Activated CD4-positive, alpha-beta T cell treated with anti-CD3 and anti-CD28 coated beads, Interleukin-2, amount 10 ng/mL, durations not matched to agents 24 days and 14 days (primary cell): Measurements from ENCODE around the gene ETV7. TPM values are rescaled to one million over a fixed set of nuclear protein-coding genes. Genes with fewer than 3 reads are reported as not detected.
"Not testable (repeated sequence)": the region's sequence is repeated elsewhere in the genome, so short reads cannot be mapped to it uniquely, and the experiment has no call there.

ENCODE experiments used
- DNase-seq: peaks from one replicate; pipeline ENCODE4 v3.0.0; 2022
- H3K27ac Mint-ChIP-seq: one replicate; pipeline ENCODE4 v1.8.0; 2022; ENCODE audit warnings: mild to moderate bottlenecking, mixed read lengths
- H3K27me3 Mint-ChIP-seq: one replicate; pipeline ENCODE4 v1.8.0; 2022; ENCODE audit warnings: mixed read lengths
- H3K36me3 Mint-ChIP-seq: one replicate; pipeline ENCODE4 v1.8.0; 2022; ENCODE audit warnings: low read depth, mild to moderate bottlenecking, mixed read lengths
- H3K4me1 Mint-ChIP-seq: one replicate; pipeline ENCODE4 v1.8.0; 2021; ENCODE audit warnings: mixed read lengths
- H3K4me3 Mint-ChIP-seq: one replicate; pipeline ENCODE4 v1.8.0; 2022; ENCODE audit warnings: mild to moderate bottlenecking, moderate library complexity, mixed read lengths
- H3K9me3 Mint-ChIP-seq: one replicate; pipeline ENCODE4 v1.8.0; 2021; ENCODE audit warnings: mixed read lengths
- intact Hi-C: fragments of 100-400 bp; cut with micrococcal nuclease; formaldehyde crosslinking; loops from one replicate; pipeline ENCODE4 v1.15.1; 2023
- total RNA-seq: library from RNA; stranded (reverse); gene quantifications from 2 replicates; pipeline ENCODE4 v1.2.3, GENCODE V29; 2022

ETV7 gene
- total RNA-seq, 1 donor from 2014 or later = 0.54 TPM

DNA sequence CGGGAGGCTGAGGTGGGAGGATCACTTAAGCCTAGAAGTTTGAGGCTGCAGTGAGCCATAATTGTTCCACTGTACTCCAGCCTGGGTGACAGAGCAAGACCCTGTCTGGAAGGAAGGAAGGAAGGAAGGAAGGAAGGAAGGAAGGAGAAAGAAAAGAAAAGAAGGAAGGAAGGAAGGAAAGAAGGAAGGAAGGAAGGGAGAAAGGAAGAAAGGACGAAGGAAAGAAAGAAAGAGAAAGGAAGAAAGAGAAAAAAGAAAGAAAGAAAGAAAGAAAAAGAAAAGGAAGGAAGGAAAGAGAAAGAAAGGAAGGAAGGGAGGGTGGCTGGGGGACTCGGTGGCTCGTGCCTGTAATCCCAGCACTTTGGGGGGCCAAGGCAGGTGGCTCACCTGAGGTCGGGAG is 22.2 kb upstream of the ETV7 start:
- H3K9me3 Mint-ChIP-seq, intact Hi-C loops, DNase-seq, H3K36me3 Mint-ChIP-seq, H3K4me1 Mint-ChIP-seq, H3K27ac Mint-ChIP-seq, H3K4me3 Mint-ChIP-seq: not testable (repeated sequence)
- peaks cover 20% of the 10 kb centered on the region for H3K27me3 Mint-ChIP-seq

DNA sequence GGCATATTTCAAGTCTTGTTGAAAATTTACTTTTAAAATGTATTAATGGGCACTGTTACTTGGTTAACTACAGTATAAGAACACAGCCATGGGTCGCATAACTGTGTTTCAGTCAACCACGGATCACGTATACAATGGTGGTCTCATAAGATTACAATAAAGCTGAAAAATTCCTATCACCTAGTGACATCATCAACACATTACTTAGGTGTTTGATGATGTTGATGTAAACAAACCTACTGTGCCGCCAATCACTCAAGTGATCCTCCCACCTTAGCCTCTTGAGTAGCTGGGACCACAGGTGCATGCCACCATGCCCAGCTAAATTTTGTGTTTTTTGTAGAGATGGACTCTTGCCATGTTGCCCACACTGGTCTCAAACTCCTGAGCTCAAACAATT is 16.7 kb upstream of the ETV7 start:
- Mint-ChIP-seq H3K27ac (no peak overlapping the region), H3K9me3 (no peaks in the 10 kb centered on the region), H3K36me3 (no peaks in the 10 kb centered on the region), H3K27me3 (peaks cover 28% of the 10 kb centered on the region), H3K4me3 (no peak overlapping the region), H3K4me1 (no peaks in the 10 kb centered on the region)
- DNase-seq = no peak
- intact Hi-C loops = no loop called here

DNA sequence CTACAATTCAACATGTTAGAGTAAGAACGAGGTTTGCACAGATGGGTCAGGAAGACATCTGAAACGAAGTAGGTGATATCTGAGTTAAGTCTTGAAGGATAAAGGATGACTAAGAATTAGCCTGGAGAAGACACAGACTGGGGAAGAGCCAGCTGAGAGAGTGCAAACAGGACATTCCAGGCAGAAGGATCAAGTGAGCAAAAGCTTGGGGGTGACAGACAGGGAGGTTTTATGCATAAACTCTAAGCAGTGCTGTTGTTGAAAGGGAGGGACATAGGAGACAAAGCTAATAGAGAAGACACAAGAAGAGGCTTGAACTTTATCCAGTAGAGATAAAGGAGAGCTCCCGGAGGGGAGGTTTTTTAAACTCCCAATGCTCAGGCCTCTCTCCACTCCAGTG is 15.0 kb upstream of the ETV7 start:
- Mint-ChIP-seq H3K36me3 (no peaks in the 10 kb centered on the region), H3K4me1 (no peaks in the 10 kb centered on the region), H3K27ac (no peak overlapping the region), H3K4me3 (no peak overlapping the region), H3K9me3 (no peaks in the 10 kb centered on the region), H3K27me3 (peaks cover 26% of the 10 kb centered on the region)
- no peak for DNase-seq
- intact Hi-C loops = no loop called here

DNA sequence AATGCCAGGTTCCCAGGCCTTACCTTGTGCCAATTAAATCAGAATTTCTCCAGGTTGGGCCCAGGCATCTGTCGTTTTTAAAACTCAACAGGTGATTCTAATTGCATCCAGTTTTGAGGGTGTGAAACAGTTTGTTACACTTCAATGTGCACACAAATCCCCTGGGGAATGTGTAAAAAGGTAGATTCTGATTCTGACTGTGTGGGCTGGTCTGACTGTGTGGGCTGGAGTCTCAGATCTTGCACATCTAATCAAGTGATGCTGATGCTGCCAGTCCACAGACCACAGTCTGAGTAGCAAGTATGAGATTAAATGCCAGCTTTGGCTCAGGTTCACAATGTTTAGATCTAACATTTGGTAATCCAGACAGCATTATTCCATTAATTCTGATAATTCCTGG is 12.5 kb upstream of the ETV7 start:
- no peak overlapping the region for H3K4me3 Mint-ChIP-seq
- H3K36me3 Mint-ChIP-seq = no peaks in the 10 kb centered on the region
- H3K27ac Mint-ChIP-seq = no peak overlapping the region
- intact Hi-C loops = no loop called here
- no peaks in the 10 kb centered on the region for H3K9me3 Mint-ChIP-seq
- H3K27me3 Mint-ChIP-seq = peaks cover 24% of the 10 kb centered on the region
- DNase-seq = no peak
- no peaks in the 10 kb centered on the region for H3K4me1 Mint-ChIP-seq

DNA sequence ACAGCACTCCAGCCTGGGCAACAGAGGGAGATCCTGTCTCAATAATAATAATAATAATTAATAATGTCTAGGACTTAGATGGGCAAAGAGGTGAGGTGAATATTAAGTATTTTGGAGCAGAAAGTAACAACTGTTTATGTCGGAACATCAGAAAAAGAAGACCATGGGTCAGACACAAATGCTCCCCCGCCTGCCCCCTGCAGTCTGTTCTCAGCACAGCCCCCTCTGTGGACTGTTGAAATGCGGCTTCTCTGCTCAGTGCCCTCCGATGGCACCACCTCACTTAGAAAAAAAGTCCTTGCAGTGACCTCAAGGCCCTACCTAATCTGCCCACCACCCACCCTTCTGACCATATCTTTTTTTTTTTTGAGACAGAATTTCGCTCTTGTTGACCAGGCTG is 5.2 kb upstream of the ETV7 start:
- peaks cover 44% of the 10 kb centered on the region for H3K27me3 Mint-ChIP-seq
- H3K9me3 Mint-ChIP-seq = no peaks in the 10 kb centered on the region
- H3K4me3 Mint-ChIP-seq = no peak overlapping the region
- DNase-seq = no peak
- peaks cover 8% of the 10 kb centered on the region for H3K4me1 Mint-ChIP-seq
- H3K36me3 Mint-ChIP-seq = no peaks in the 10 kb centered on the region
- no peak overlapping the region for H3K27ac Mint-ChIP-seq
- intact Hi-C loops = no loop called here

GRCh38 chr6:36389353-36389752 is 1.9 kb upstream of the ETV7 start:
- Mint-ChIP-seq H3K4me1 (peaks cover 28% of the 10 kb centered on the region), H3K9me3 (no peaks in the 10 kb centered on the region), H3K4me3 (no peak overlapping the region), H3K36me3 (peaks cover 2% of the 10 kb centered on the region), H3K27ac (no peak overlapping the region), H3K27me3 (peaks cover 44% of the 10 kb centered on the region)
- intact Hi-C loops = no loop called here
- DNase-seq = no peak

DNA sequence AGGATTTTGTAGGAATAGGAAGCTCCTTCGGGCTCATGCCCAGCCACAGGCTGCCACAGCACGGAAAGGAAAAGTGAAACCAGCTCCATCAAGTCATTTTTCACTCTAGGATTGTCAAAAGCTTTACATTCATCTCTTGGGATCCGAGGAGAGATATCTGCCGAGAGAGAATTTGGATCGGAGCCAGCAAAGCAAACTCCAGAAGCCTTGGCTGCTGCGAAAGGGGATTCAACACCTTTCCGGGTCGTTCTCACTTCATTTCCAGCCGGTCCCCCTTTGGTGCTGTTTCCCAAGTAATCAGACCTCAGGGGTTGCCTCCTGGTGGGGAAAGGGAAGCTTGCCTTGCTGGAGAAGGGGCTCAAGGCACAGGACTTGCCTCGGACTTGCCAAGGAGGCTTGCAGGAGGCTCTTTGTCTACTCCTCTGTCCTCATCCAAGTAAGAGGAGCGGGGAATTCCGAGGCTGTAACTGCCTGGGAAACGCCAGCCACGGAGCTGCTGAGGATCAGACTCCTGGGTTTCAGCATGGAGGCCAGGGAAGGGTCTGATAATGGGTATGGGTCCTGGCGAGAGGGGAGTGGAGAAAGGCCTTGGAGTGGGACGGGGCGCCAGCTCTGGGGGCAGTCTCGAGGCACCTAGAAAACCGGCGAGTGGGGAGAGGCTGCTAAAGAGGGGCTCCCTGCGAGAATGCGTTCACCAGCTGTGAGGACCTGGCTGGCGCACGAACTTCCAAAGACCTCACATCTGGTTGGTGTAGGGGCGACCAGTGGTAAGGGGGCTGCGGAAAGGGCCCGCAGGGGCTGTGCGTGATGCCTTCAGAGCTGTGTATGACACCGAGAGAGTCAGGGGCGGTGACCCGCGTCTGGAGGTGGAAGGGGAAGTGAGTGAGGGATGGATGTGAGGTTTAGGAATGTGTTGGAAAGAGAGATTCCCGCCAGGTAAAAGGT is 702 bp downstream of the ETV7 start:
- H3K4me3 Mint-ChIP-seq = peak overlapping the region; percentile 91
- peak overlapping the region; percentile 65 for H3K27ac Mint-ChIP-seq
- H3K9me3 Mint-ChIP-seq = no peaks in the 10 kb centered on the region
- intact Hi-C loops = no loop called here
- peaks cover 44% of the 10 kb centered on the region for H3K4me1 Mint-ChIP-seq
- H3K27me3 Mint-ChIP-seq = peaks cover 31% of the 10 kb centered on the region
- H3K36me3 Mint-ChIP-seq = peaks cover 8% of the 10 kb centered on the region
- peak; percentile 68 for DNase-seq

DNA sequence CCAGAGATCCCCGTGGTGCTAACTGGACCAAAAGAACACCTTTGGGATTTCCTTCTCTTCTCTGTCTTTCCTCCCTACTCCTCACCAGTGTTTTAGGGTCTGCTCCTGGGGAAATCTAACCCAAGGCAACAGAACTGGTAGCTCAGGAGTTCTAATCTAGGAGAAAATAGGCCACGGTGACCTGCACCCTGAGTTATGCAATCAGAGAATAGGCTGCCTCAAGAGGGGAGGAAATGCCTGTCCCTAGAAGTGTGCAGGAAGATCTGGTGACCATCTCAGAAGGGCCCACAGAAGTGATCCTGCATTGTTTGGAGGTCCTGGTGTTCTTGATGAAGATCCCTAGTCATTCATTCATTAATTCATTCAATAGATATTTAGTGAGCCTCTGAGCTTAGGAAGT is 3.4 kb downstream of the ETV7 start:
- intact Hi-C loops = no loop called here
- H3K36me3 Mint-ChIP-seq = peaks cover 8% of the 10 kb centered on the region
- no peak for DNase-seq
- H3K9me3 Mint-ChIP-seq = no peaks in the 10 kb centered on the region
- no peak overlapping the region for H3K27ac Mint-ChIP-seq
- H3K27me3 Mint-ChIP-seq = peaks cover 15% of the 10 kb centered on the region
- H3K4me1 Mint-ChIP-seq = peaks cover 45% of the 10 kb centered on the region
- no peak overlapping the region for H3K4me3 Mint-ChIP-seq

DNA sequence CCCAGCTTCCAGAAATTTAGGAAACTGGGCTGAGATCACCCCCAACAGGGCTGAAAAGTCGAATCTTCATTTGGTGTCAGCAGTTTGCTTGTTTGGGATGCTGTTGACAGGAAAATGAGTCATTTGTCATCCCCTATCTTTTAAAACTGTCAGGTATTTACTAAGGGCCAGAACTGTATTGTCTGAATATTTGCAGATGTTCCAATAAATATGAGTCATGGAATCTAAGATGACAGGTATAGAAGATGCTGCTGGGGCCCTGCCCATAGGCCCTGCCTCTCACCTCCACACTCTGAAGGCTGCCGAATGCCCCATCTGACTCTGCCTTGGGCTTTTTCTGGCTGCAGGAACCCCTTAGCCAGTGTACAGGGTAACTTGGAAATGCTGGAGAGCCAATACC is 3.9 kb downstream of the ETV7 start:
- peaks cover 13% of the 10 kb centered on the region for H3K27me3 Mint-ChIP-seq
- peaks cover 8% of the 10 kb centered on the region for H3K36me3 Mint-ChIP-seq
- no peaks in the 10 kb centered on the region for H3K9me3 Mint-ChIP-seq
- DNase-seq = no peak
- no peak overlapping the region for H3K4me3 Mint-ChIP-seq
- intact Hi-C loops = no loop called here
- H3K27ac Mint-ChIP-seq = peak overlapping the region; percentile 78
- H3K4me1 Mint-ChIP-seq = peaks cover 45% of the 10 kb centered on the region

DNA sequence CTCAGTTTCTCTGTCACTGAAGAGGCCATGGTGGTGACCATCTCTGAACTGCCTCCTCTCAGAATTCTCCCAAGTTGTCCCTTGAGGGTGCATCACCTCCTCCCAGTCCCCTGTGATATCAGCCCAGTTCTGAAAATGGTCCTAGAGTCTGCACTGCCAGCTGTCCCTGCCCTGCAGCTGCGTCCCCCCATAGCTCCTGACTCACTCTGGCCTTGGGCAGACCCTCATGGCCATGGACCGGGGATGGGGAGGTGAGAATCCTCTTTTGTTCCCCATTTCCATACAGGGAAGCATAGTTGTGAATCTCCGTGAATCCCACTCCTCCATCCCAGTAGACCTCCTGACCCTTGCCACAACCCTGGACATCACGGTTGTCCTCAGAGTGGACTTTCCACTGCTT is 4.5 kb downstream of the ETV7 start:
- no peak for DNase-seq
- Mint-ChIP-seq H3K36me3 (peaks cover 8% of the 10 kb centered on the region), H3K4me3 (no peak overlapping the region), H3K4me1 (peaks cover 41% of the 10 kb centered on the region), H3K27ac (peak overlapping the region; percentile 78), H3K27me3 (peaks cover 7% of the 10 kb centered on the region), H3K9me3 (no peaks in the 10 kb centered on the region)
- intact Hi-C loops = no loop called here

DNA sequence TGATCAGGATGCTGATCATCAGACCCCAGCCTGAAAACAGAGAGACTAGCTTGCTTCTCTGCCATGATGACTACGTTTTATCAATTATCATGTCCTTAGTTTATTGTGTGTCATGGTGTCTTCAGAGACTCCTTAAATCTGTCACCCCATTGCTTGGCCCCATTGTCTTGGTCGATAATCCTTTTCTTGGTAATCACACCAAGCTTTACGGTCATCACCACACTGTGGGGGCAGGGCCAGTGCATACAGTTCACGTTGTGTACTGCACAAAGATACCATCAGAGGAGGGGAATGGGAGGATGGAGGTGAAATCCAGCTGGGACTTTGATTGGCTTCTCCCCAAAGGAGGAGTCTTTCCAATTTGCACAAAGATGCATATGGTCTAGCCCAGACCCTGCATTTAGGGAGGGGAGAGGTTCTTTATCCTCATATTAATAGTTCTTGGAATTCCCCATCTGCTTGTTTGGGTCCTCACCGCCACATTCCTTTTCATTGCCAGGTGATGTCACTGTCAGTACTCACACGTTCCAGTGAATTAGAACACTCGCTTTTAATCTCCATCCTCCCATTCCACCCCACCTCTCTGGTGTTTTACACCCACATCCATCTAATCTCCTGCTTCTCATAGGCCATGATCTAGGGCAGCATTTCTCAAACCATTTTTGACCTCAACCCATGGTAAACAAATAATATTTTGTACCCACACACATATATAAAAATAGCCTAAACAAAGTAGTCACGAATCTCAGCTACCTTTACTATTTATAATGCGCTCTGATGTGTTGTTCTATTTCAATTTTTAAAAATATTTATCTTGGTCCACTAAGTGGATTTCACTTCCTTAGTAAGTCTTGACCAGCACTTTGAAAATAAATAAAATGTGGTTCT is 5.7 kb downstream of the ETV7 start:
- Mint-ChIP-seq H3K27me3 (peaks cover 2% of the 10 kb centered on the region), H3K27ac (no peak overlapping the region), H3K9me3 (no peaks in the 10 kb centered on the region), H3K4me3 (no peak overlapping the region), H3K36me3 (peaks cover 8% of the 10 kb centered on the region), H3K4me1 (peaks cover 32% of the 10 kb centered on the region)
- no peak for DNase-seq
- intact Hi-C loops = no loop called here

- no peaks in the 10 kb centered on the region for H3K27me3 Mint-ChIP-seq
- peaks cover 5% of the 10 kb centered on the region for H3K36me3 Mint-ChIP-seq
- intact Hi-C loops = no loop called here
- H3K4me3 Mint-ChIP-seq = no peak overlapping the region
- no peak for DNase-seq
- no peak overlapping the region for H3K27ac Mint-ChIP-seq
- H3K4me1 Mint-ChIP-seq = peaks cover 20% of the 10 kb centered on the region
- no peaks in the 10 kb centered on the region for H3K9me3 Mint-ChIP-seq
These were observed 7.3 kb downstream of the ETV7 start for GRCh38 chr6:36380166-36380565.

GRCh38 chr6:36378936-36379335 is 8.5 kb downstream of the ETV7 start:
- Mint-ChIP-seq H3K36me3 (peaks cover 5% of the 10 kb centered on the region), H3K27me3 (no peaks in the 10 kb centered on the region), H3K9me3 (no peaks in the 10 kb centered on the region), H3K27ac (no peak overlapping the region), H3K4me1 (peaks cover 17% of the 10 kb centered on the region), H3K4me3 (no peak overlapping the region)
- intact Hi-C loops = no loop called here
- no peak for DNase-seq

- intact Hi-C loops = no loop called here
- Mint-ChIP-seq H3K9me3 (no peaks in the 10 kb centered on the region), H3K27ac (no peak overlapping the region), H3K27me3 (no peaks in the 10 kb centered on the region), H3K4me3 (no peak overlapping the region), H3K36me3 (peaks cover 5% of the 10 kb centered on the region), H3K4me1 (peaks cover 11% of the 10 kb centered on the region)
- no peak for DNase-seq
These were observed 9.1 kb downstream of the ETV7 start for GRCh38 chr6:36378243-36378920.
